ENCODE data around the gene TMEM9B. TPM values are rescaled to one million over a fixed set of nuclear protein-coding genes. Genes with fewer than 3 reads are reported as not detected.

The TMEM9B gene
- total RNA-seq, 1 experiment from 2014 or later: 29.6 TPM

- no peaks in the 10 kb centered on the region for H3K4me1 Mint-ChIP-seq (ENCODE audit: low read depth, unreplicated experiment)
- CTCF ChIA-PET: no interaction called here
- intact Hi-C loops (cut with micrococcal nuclease; ENCODE audit: unreplicated experiment): no loop called here
- H3K9me3 ChIP-seq: no peaks in the 10 kb centered on the region
- H3K27ac Mint-ChIP-seq (ENCODE audit: unreplicated experiment): no peak overlapping the region
- TF ChIP-seq CTCF (IDR thresholded peaks at IDR 0.05; ENCODE audit: insufficient read depth in 1 of 2, low read depth in 1 of 2, low read length in 1 of 2, severe bottlenecking in 1 of 2, unreplicated experiment in 1 of 2): no peak
- H3K27me3 Mint-ChIP-seq (ENCODE audit: insufficient read depth, unreplicated experiment): no peaks in the 10 kb centered on the region
- no peak overlapping the region for H3K4me3 ChIP-seq (ENCODE audit: low read depth, low read length)
- no peak for DNase-seq
- H3K36me3 ChIP-seq (ENCODE audit: control insufficient read depth, insufficient read depth, low read length): no peaks in the 10 kb centered on the region
- POLR2A ChIA-PET: no interaction called here
- no peaks in the 10 kb centered on the region for H3K9me3 Mint-ChIP-seq (ENCODE audit: unreplicated experiment)
- H3K4me1 ChIP-seq: peaks cover 4% of the 10 kb centered on the region; the same call in 1 of the 2 replicates
- no TSS peak for BruUV-seq (replicated peaks)
- no peak overlapping the region for H3K4me3 Mint-ChIP-seq (ENCODE audit: unreplicated experiment)
- H3K36me3 Mint-ChIP-seq (ENCODE audit: insufficient read depth, unreplicated experiment): peaks cover 3% of the 10 kb centered on the region
- H3K27me3 ChIP-seq (replicated peaks; ENCODE audit: control insufficient read depth, insufficient read depth, low read length): no peaks in the 10 kb centered on the region
These were observed 38.0 kb downstream of the TMEM9B start for GRCh38 chr11:8926236-8926635.

GRCh38 chr11:8925711-8926110 lies 38.5 kb downstream of the TMEM9B start:
- POLR2A ChIA-PET: no interaction called here
- Mint-ChIP-seq H3K27ac (ENCODE audit: unreplicated experiment) (no peak overlapping the region), H3K9me3 (ENCODE audit: unreplicated experiment) (no peaks in the 10 kb centered on the region), H3K4me1 (ENCODE audit: low read depth, unreplicated experiment) (no peaks in the 10 kb centered on the region), H3K36me3 (ENCODE audit: insufficient read depth, unreplicated experiment) (peaks cover 6% of the 10 kb centered on the region), H3K4me3 (ENCODE audit: unreplicated experiment) (no peak overlapping the region), H3K27me3 (ENCODE audit: insufficient read depth, unreplicated experiment) (no peaks in the 10 kb centered on the region)
- intact Hi-C loops (cut with micrococcal nuclease; ENCODE audit: unreplicated experiment): no loop called here
- Histone ChIP-seq H3K9me3 (no peaks in the 10 kb centered on the region), H3K36me3 (ENCODE audit: control insufficient read depth, insufficient read depth, low read length) (no peaks in the 10 kb centered on the region), H3K4me3 (ENCODE audit: low read depth, low read length) (no peak overlapping the region), H3K4me1 (peaks cover 4% of the 10 kb centered on the region; the same call in 1 of the 2 replicates), H3K27me3 (replicated peaks; ENCODE audit: control insufficient read depth, insufficient read depth, low read length) (no peaks in the 10 kb centered on the region)
- BruUV-seq (replicated peaks): no TSS peak
- TF ChIP-seq CTCF (IDR thresholded peaks at IDR 0.05; ENCODE audit: insufficient read depth in 1 of 2, low read depth in 1 of 2, low read length in 1 of 2, severe bottlenecking in 1 of 2, unreplicated experiment in 1 of 2): no peak
- CTCF ChIA-PET: interaction anchor here (0.8 kb wide), 1 partner anchor 9 kb away, joined by 6 read pairs; no protein-coding TSS in a partner anchor
- DNase-seq: no peak

- Mint-ChIP-seq H3K4me1 (ENCODE audit: low read depth, unreplicated experiment) (peaks cover 6% of the 10 kb centered on the region), H3K27ac (ENCODE audit: unreplicated experiment) (no peak overlapping the region), H3K27me3 (ENCODE audit: insufficient read depth, unreplicated experiment) (no peaks in the 10 kb centered on the region), H3K4me3 (ENCODE audit: unreplicated experiment) (no peak overlapping the region), H3K9me3 (ENCODE audit: unreplicated experiment) (no peaks in the 10 kb centered on the region), H3K36me3 (ENCODE audit: insufficient read depth, unreplicated experiment) (peaks cover 15% of the 10 kb centered on the region)
- no peak for TF ChIP-seq CTCF (IDR thresholded peaks at IDR 0.05; ENCODE audit: insufficient read depth in 1 of 2, low read depth in 1 of 2, low read length in 1 of 2, severe bottlenecking in 1 of 2, unreplicated experiment in 1 of 2)
- no peaks in the 10 kb centered on the region for H3K4me1 ChIP-seq
- no TSS peak for BruUV-seq (replicated peaks)
- ChIA-PET CTCF (no interaction called here), POLR2A (no interaction called here)
- no peak overlapping the region for H3K4me3 ChIP-seq (ENCODE audit: low read depth, low read length)
- no peaks in the 10 kb centered on the region for H3K36me3 ChIP-seq (ENCODE audit: control insufficient read depth, insufficient read depth, low read length)
- no peaks in the 10 kb centered on the region for H3K9me3 ChIP-seq
- no peaks in the 10 kb centered on the region for H3K27me3 ChIP-seq (replicated peaks; ENCODE audit: control insufficient read depth, insufficient read depth, low read length)
- no peak for DNase-seq
- intact Hi-C loops (cut with micrococcal nuclease; ENCODE audit: unreplicated experiment): no loop called here
These were observed 41.6 kb downstream of the TMEM9B start for GRCh38 chr11:8922691-8923090.

All from Caco-2 (cell line).